B cell (primary cell): ENCODE measurements around the gene RABL3. TPM values are rescaled to one million over a fixed set of nuclear protein-coding genes. Genes with fewer than 3 reads are reported as not detected.

ENCODE experiments used
- ATAC-seq: fragments of 200-7000 bp; cut with Tn5 transposase; one replicate; pipeline ENCODE4 v1.10.0; 2021; ENCODE audit warnings: low read depth, mild to moderate bottlenecking, moderate number of reproducible peaks, moderate library complexity
- CTCF ChIA-PET: fragments of 350-600 bp; sonication (Branson Sonifier 250); formaldehyde crosslinking; loops from one replicate; lab custom pipeline; 2021; ENCODE audit warnings: antibody characterized with exemption, inconsistent platforms; lab: Charles Lee
- POLR2A ChIA-PET: fragments of 350-600 bp; sonication (Branson Sonifier 250); formaldehyde crosslinking; loops from one replicate; lab custom pipeline; 2021; ENCODE audit warnings: antibody characterized with exemption; lab: Charles Lee
- DNase-seq: peaks from one replicate; pipeline ENCODE4 v3.0.0; 2013
- H2AFZ ChIP-seq: 2 replicates; pipeline ENCODE4 v1.6.1; 2012; ENCODE audit warnings: mild to moderate bottlenecking, low read depth, low read length; ENCODE audit not compliant: insufficient read depth, poor library complexity, severe bottlenecking
- H3K27ac ChIP-seq, 2 donors: 1 replicate in 1 of 2; 2 replicates in 1 of 2; pipeline ENCODE4 v1.5.1; 2012 to 2013; ENCODE audit warnings: low read length in 2 of 2, mild to moderate bottlenecking in 2 of 2, moderate library complexity in 1 of 2
- H3K27me3 ChIP-seq, 4 experiments: fragments of 200-600 bp in 1 of 4; sonication (generic) in 1 of 4; replicated peaks in 1 of 4; 1 replicate in 2 of 4; 2 replicates in 2 of 4; pipeline versions ENCODE4 v1.6.1 to v1.7.0; 2013 to 2016; ENCODE audit warnings: low read length in 3 of 4, mild to moderate bottlenecking in 2 of 4, mixed read lengths in 1 of 4, moderate library complexity in 1 of 4; ENCODE audit not compliant: insufficient read depth in 4 of 4, control insufficient read depth in 3 of 4; ENCODE audit errors: control extremely low read depth in 1 of 4
- H3K36me3 ChIP-seq, 2 experiments: replicated peaks in 1 of 2; 1 replicate in 1 of 2; 2 replicates in 1 of 2; pipeline versions ENCODE4 v1.6.1 to v1.7.1; 2013; ENCODE audit warnings: low read length in 1 of 2; ENCODE audit not compliant: insufficient read depth in 2 of 2, control insufficient read depth in 1 of 2; ENCODE audit errors: control extremely low read depth in 1 of 2, extremely low read depth in 1 of 2
- H3K4me1 ChIP-seq, 2 donors: fragments of 200-600 bp in 1 of 2; sonication (generic) in 1 of 2; 1 replicate in 1 of 2; 2 replicates in 1 of 2; pipeline versions ENCODE4 v1.5.1 to v1.6.1; 2013 to 2017; ENCODE audit warnings: low read length in 2 of 2; ENCODE audit not compliant: control insufficient read depth in 2 of 2, insufficient read depth in 2 of 2
- H3K4me2 ChIP-seq: replicated peaks from 2 replicates; pipeline ENCODE3; 2012; ENCODE audit warnings: mild to moderate bottlenecking, low read depth, low read length; ENCODE audit not compliant: poor library complexity, severe bottlenecking
- H3K4me3 ChIP-seq, 5 experiments: fragments of 200-600 bp in 1 of 5; sonication (generic) in 1 of 5; 1 replicate in 3 of 5; 2 replicates in 2 of 5; pipeline versions ENCODE4 v1.5.1 to v1.7.0; 2011 to 2016; ENCODE audit warnings: low read length in 4 of 5, mild to moderate bottlenecking in 4 of 5, low read depth in 2 of 5, control low read depth in 1 of 5, moderate library complexity in 1 of 5; ENCODE audit not compliant: insufficient read depth in 1 of 5; ENCODE audit errors: control extremely low read depth in 1 of 5, extremely low read depth in 1 of 5
- H3K79me2 ChIP-seq: fragments of 200-600 bp; sonication (generic); one replicate; pipeline ENCODE4 v1.6.0; 2016; ENCODE audit warnings: low read length; ENCODE audit not compliant: control insufficient read depth, insufficient read depth
- H3K9ac ChIP-seq: fragments of 200-600 bp; sonication (generic); 2 replicates; pipeline ENCODE4 v1.6.1; 2017; ENCODE audit warnings: mild to moderate bottlenecking, low read length, moderate library complexity
- H3K9me3 ChIP-seq, 3 donors: one replicate each; pipeline versions ENCODE4 v1.6.1 to v1.7.1; 2013; ENCODE audit warnings: low read length in 2 of 3; ENCODE audit not compliant: control insufficient read depth in 2 of 3, insufficient read depth in 1 of 3; ENCODE audit errors: control extremely low read depth in 1 of 3
- H4K20me1 ChIP-seq: 2 replicates; pipeline ENCODE4 v1.6.0; 2012; ENCODE audit warnings: mild to moderate bottlenecking, low read length; ENCODE audit not compliant: insufficient read depth, control insufficient read depth, poor library complexity, severe bottlenecking
- H3K27ac Mint-ChIP-seq: one replicate; pipeline ENCODE4 v1.8.0; 2021; ENCODE audit warnings: mixed read lengths
- H3K27me3 Mint-ChIP-seq: one replicate; pipeline ENCODE4 v1.8.0; 2021; ENCODE audit warnings: mixed read lengths
- H3K4me1 Mint-ChIP-seq: one replicate; pipeline ENCODE4 v1.8.0; 2021; ENCODE audit warnings: mixed read lengths
- H3K4me3 Mint-ChIP-seq: one replicate; pipeline ENCODE4 v1.8.0; 2021; ENCODE audit warnings: mixed read lengths
- H3K9me3 Mint-ChIP-seq: one replicate; pipeline ENCODE4 v1.8.0; 2022; ENCODE audit warnings: mixed read lengths; ENCODE audit not compliant: insufficient read depth
- CTCF ChIP-seq: fragments of 200-600 bp; IDR thresholded peaks from one replicate; pipeline ENCODE4 v1.8.0; 2022; ENCODE audit warnings: antibody characterized with exemption, mild to moderate bottlenecking
- EZH2 ChIP-seq: IDR thresholded peaks from 2 replicates; pipeline ENCODE4 v1.6.1; 2012; ENCODE audit warnings: borderline replicate concordance, low read depth, mild to moderate bottlenecking, moderate library complexity, low read length; ENCODE audit not compliant: insufficient read depth, poor library complexity, severe bottlenecking
- WGBS: methylation state at CpG from one replicate; pipeline ENCODE4 v1.1.5; 2013; ENCODE audit warnings: missing lambda C conversion rate; ENCODE audit not compliant: insufficient coverage; 5-methylcytosine and 5-hydroxymethylcytosine counted together
- intact Hi-C: fragments of 100-400 bp; cut with micrococcal nuclease; formaldehyde crosslinking; loops from one replicate; pipeline ENCODE4 v1.10.0; 2022
- polyA plus RNA-seq: library from polyadenylated mRNA; depleted of rRNA; stranded (reverse); fragments of >200 nt; gene quantifications from 2 replicates; pipeline ENCODE4 v1.2.3, GENCODE V29; 2012
- total RNA-seq, 2 donors: library from RNA; stranded (reverse); fragments of 120-200 nt in 1 of 2; gene quantifications; 1 replicate in 1 of 2; 2 replicates in 1 of 2; pipeline versions ENCODE4 v1.2.3 to v1.2.4, GENCODE V29; 2013 to 2022

Gene RABL3
- total and polyA plus RNA-seq, 2 donors (not counting 1 experiment from before 2014, with no cell fraction given): 2.5 to 18.8 TPM

- Histone ChIP-seq H3K4me2 (no peak overlapping the region), H3K4me1 (peaks cover 0 to 9% of the 10 kb centered on the region in 2 donors), H3K27ac (no peak overlapping the region), H3K9me3 (no peaks in the 10 kb centered on the region), H3K9ac (no peak overlapping the region), H3K79me2 (no peaks in the 10 kb centered on the region), H3K36me3 (peaks cover 0 to 13% of the 10 kb centered on the region in 2 experiments), H3K27me3 (no peaks in the 10 kb centered on the region), H2AFZ (no peak overlapping the region), H4K20me1 (no peaks in the 10 kb centered on the region), H3K4me3 (no peak overlapping the region)
- Mint-ChIP-seq H3K9me3 (peaks cover 3% of the 10 kb centered on the region), H3K27me3 (no peaks in the 10 kb centered on the region), H3K27ac (no peak overlapping the region), H3K4me3 (no peak overlapping the region), H3K4me1 (peaks cover 9% of the 10 kb centered on the region)
- CTCF ChIA-PET: no interaction called here
- POLR2A ChIA-PET: no interaction called here
- ATAC-seq (no peak), DNase-seq (no peak)
- intact Hi-C loops: no loop called here
- no peak for TF ChIP-seq EZH2
Measured at GRCh38 chr3:120706950-120707349, 35.4 kb downstream of the RABL3 start.

- peaks cover 0 to 9% of the 10 kb centered on the region in 2 donors for H3K4me1 ChIP-seq
- no peak overlapping the region for H3K27ac ChIP-seq
- TF ChIP-seq CTCF: no peak
- TF ChIP-seq EZH2: no peak
- no peaks in the 10 kb centered on the region for H3K9me3 ChIP-seq
- Mint-ChIP-seq H3K9me3 (peaks cover 3% of the 10 kb centered on the region), H3K27ac (no peak overlapping the region), H3K27me3 (no peaks in the 10 kb centered on the region), H3K4me3 (no peak overlapping the region), H3K4me1 (peaks cover 9% of the 10 kb centered on the region)
- 100% methylated on average over 1 of the region's 5 CpGs for WGBS
- DNase-seq (no peak), ATAC-seq (no peak)
- POLR2A ChIA-PET: no interaction called here
- intact Hi-C loops: no loop called here
- H2AFZ ChIP-seq: no peak overlapping the region
- no peak overlapping the region for H3K4me2 ChIP-seq
- CTCF ChIA-PET: no interaction called here
- H3K4me3 ChIP-seq: no peak overlapping the region
- no peaks in the 10 kb centered on the region for H3K79me2 ChIP-seq
- H3K27me3 ChIP-seq: no peaks in the 10 kb centered on the region
- peaks cover 0 to 13% of the 10 kb centered on the region in 2 experiments for H3K36me3 ChIP-seq
- H4K20me1 ChIP-seq: no peaks in the 10 kb centered on the region
- H3K9ac ChIP-seq: no peak overlapping the region
Measured at GRCh38 chr3:120705884-120706582, 36.3 kb downstream of the RABL3 start.
